Dendritic cell treated with granulocyte-macrophage colony-stimulating factor and Interleukin-4, amounts not matched to agents 40 ng/mL and 50 ng/mL, for 4 days (primary cell): ENCODE results near the gene PAFAH2.

ENCODE experiments used
- H3K27ac Mint-ChIP-seq: one replicate; pipeline ENCODE4 v1.8.0; 2022; ENCODE audit warnings: mild to moderate bottlenecking, mixed read lengths
- H3K27me3 Mint-ChIP-seq: one replicate; pipeline ENCODE4 v1.8.0; 2022; ENCODE audit warnings: mild to moderate bottlenecking, mixed read lengths
- H3K36me3 Mint-ChIP-seq: one replicate; pipeline ENCODE4 v1.8.0; 2022; ENCODE audit warnings: low read depth, mixed read lengths
- H3K4me1 Mint-ChIP-seq: one replicate; pipeline ENCODE4 v1.8.0; 2022; ENCODE audit warnings: low read depth, mixed read lengths
- H3K4me3 Mint-ChIP-seq: one replicate; pipeline ENCODE4 v1.8.0; 2022; ENCODE audit warnings: mild to moderate bottlenecking, moderate library complexity, mixed read lengths
- H3K9me3 Mint-ChIP-seq: one replicate; pipeline ENCODE4 v1.8.0; 2022; ENCODE audit warnings: mixed read lengths
- intact Hi-C: fragments of 100-400 bp; cut with micrococcal nuclease; formaldehyde crosslinking; loops from one replicate; pipeline ENCODE4 v1.15.0; 2022

Gene PAFAH2

DNA sequence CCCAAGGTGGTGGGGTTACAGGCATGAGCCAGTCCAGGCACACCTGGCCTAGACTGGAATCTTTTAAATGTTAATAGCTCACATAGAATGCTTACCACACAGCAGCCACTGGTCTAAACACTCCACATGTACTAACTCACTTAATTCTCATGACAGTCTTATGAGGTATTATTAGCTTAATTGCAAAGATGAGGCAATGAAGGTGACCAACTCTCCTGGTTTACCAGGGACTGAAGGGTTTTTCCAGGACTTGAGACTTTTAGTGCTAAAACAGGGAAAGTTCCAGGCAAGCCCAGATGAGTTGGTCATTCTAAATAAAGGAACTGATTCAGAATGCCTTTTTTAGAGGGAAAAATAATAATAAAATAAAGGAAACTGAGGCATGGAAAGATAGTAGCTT lies 84.7 kb downstream of the PAFAH2 start:
- Mint-ChIP-seq H3K27ac (no peak overlapping the region), H3K27me3 (peaks cover 12% of the 10 kb centered on the region), H3K9me3 (no peaks in the 10 kb centered on the region), H3K4me1 (peaks cover 6% of the 10 kb centered on the region), H3K4me3 (no peak overlapping the region), H3K36me3 (no peaks in the 10 kb centered on the region)
- intact Hi-C loops, result no loop called here

DNA sequence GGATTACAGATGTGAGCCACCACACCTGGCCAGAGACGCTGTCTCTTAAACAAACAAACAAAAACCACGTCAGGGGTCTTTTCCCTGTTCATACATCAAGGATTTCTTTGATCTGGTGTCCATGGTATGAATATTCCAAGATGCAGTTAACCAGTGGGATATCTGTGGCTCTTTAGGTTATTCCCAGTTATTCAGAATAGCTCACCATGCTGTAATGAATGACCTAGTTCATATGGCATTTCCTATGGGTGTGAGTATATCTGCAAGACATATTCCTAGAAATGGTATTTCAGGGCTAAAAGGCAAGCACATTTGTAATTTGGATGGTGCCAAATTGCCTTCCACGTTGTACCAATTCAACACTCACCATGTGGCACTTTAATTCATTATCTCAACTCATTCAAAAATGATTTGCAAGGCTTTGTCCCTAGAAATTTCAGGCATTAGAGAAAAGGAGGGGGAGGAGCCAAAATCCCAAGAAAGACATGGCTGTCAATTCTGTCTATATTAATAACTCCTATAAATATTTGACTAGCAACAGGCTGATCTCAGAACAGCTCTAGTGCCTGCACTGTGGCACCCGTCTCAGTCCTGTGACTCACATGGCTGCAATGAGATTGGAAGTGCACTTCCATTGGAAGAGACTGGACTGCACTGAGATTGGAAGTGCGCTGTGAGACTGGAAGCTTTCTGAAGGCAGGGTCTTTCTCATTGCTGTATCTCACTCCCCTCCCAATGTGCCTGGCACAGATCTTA lies 85.6 kb downstream of the PAFAH2 start:
- H3K27ac Mint-ChIP-seq, result no peak overlapping the region
- peaks cover 16% of the 10 kb centered on the region for H3K27me3 Mint-ChIP-seq
- no peaks in the 10 kb centered on the region for H3K4me1 Mint-ChIP-seq
- intact Hi-C loops, result no loop called here
- no peaks in the 10 kb centered on the region for H3K36me3 Mint-ChIP-seq
- H3K4me3 Mint-ChIP-seq, result no peak overlapping the region
- no peaks in the 10 kb centered on the region for H3K9me3 Mint-ChIP-seq

DNA sequence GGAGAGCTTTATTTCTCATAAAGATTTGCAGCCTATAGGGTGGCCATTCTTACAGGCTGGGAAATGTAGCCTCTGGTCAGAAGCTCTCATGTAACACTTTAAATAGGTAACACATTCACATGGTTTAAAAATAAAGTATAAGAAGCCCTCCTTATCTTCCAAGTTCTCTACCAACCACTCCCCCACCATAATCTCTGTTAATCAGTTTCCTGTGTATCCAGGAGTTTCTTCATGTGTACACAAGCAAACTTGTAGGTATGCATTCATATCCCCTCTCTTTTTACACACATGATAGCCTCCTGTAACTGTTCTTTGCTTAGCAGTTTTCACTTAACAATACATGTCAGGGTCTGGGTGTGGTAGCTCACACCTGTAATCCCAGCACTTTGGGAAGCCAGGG lies 86.7 kb downstream of the PAFAH2 start:
- no peaks in the 10 kb centered on the region for H3K36me3 Mint-ChIP-seq
- peaks cover 26% of the 10 kb centered on the region for H3K27me3 Mint-ChIP-seq
- intact Hi-C loops, result no loop called here
- H3K4me1 Mint-ChIP-seq, result peaks cover 7% of the 10 kb centered on the region
- no peak overlapping the region for H3K27ac Mint-ChIP-seq
- no peaks in the 10 kb centered on the region for H3K9me3 Mint-ChIP-seq
- no peak overlapping the region for H3K4me3 Mint-ChIP-seq
